Astrocyte of the cerebellum (primary cell): Measurements from ENCODE around the gene PPP1R7.

Experiments
- DNase-seq: peaks from one replicate; pipeline ENCODE4 v3.0.0-alpha.2; 2011; ENCODE audit warnings: low read depth
- H3K4me3 ChIP-seq: 2 replicates; pipeline ENCODE4 v1.5.1; 2011; ENCODE audit warnings: mild to moderate bottlenecking, low read depth, low read length, moderate library complexity
- CTCF ChIP-seq: IDR thresholded peaks from 2 replicates; pipeline ENCODE4 v1.5.1; 2012; ENCODE audit warnings: low read length, low read depth, moderate library complexity, mild to moderate bottlenecking; ENCODE audit errors: missing control alignments
- in situ Hi-C: cut with HindIII; loops from 2 replicates; pipeline ENCODE4 v1.10.0; 2017; ENCODE audit warnings: low sequenced_read_pairs

The PPP1R7 gene

GRCh38 chr2:241108271-241109209 lies 41.7 kb upstream of the PPP1R7 start:
- in situ Hi-C loops, result no loop called here
- DNase-seq, result no peak
- H3K4me3 ChIP-seq, result no peak overlapping the region

GRCh38 chr2:241109210-241110088 lies 40.8 kb upstream of the PPP1R7 start:
- TF ChIP-seq CTCF, result no peak
- no peak for DNase-seq
- in situ Hi-C loops, result no loop called here
- no peak overlapping the region for H3K4me3 ChIP-seq

More at GRCh38 chr2:241108271-241109209, 41.7 kb upstream of the PPP1R7 start:
- TF ChIP-seq CTCF, result no peak

GRCh38 chr2:241110089-241110606 lies 40.1 kb upstream of the PPP1R7 start:
- in situ Hi-C loops, result no loop called here
- no peak overlapping the region for H3K4me3 ChIP-seq
- TF ChIP-seq CTCF, result no peak
- DNase-seq, result no peak

GRCh38 chr2:241110607-241111439 lies 39.4 kb upstream of the PPP1R7 start:
- no peak for DNase-seq
- H3K4me3 ChIP-seq, result no peak overlapping the region
- TF ChIP-seq CTCF, result no peak
- in situ Hi-C loops, result no loop called here

- in situ Hi-C loops, result no loop called here
- no peak for TF ChIP-seq CTCF
- DNase-seq, result no peak
- H3K4me3 ChIP-seq, result no peak overlapping the region
Measured at GRCh38 chr2:241111440-241111805, 38.8 kb upstream of the PPP1R7 start.

GRCh38 chr2:241112046-241112445 lies 38.2 kb upstream of the PPP1R7 start:
- TF ChIP-seq CTCF, result no peak
- no peak overlapping the region for H3K4me3 ChIP-seq
- in situ Hi-C loops, result no loop called here
- DNase-seq, result no peak
